HepG2 (cell line): ENCODE measurements around the gene NME8. TPM values are rescaled to one million over a fixed set of nuclear protein-coding genes. Genes with fewer than 3 reads are reported as not detected.

Source experiments
- BORCS8-MEF2B ChIP-seq: sonication (generic); formaldehyde crosslinking; IDR thresholded peaks from 2 replicates; pipeline ENCODE4 v1.8.0; 2022; ENCODE audit warnings: mild to moderate bottlenecking, missing genetic modification reagents
- BRD4 ChIP-seq: sonication (generic); formaldehyde crosslinking; IDR thresholded peaks from 2 replicates; pipeline ENCODE4 v1.4.0; 2020; ENCODE audit warnings: missing genetic modification reagents
- FOXP1 ChIP-seq, 2 experiments: fragments of 450-650 bp in 1 of 2; IDR thresholded peaks; 2 replicates each; pipeline ENCODE4 v1.6.1; 2017 to 2018; ENCODE audit warnings: antibody characterized with exemption in 1 of 2
- GTF3A ChIP-seq: sonication (generic); formaldehyde crosslinking; conservative IDR thresholded peaks from 2 replicates; pipeline ENCODE4 v1.4.0; 2020; ENCODE audit warnings: mild to moderate bottlenecking, missing genetic modification reagents
- HOMEZ ChIP-seq: IDR thresholded peaks from 2 replicates; pipeline ENCODE4 v1.6.1; 2016; ENCODE audit warnings: low read depth
- MAF1 ChIP-seq: sonication (generic); formaldehyde crosslinking; IDR thresholded peaks from 2 replicates; pipeline ENCODE4 v1.5.0; 2020; ENCODE audit warnings: missing genetic modification reagents, borderline replicate concordance
- MBNL3 ChIP-seq: fragments of 250-450 bp; sonication (Bioruptor Pico); conservative IDR thresholded peaks from 2 replicates; pipeline ENCODE4 v1.8.0; 2022; ENCODE audit warnings: mild to moderate bottlenecking, inconsistent platforms
- NFE2L2 ChIP-seq: fragments of 150-350 bp; IDR thresholded peaks from 2 replicates; pipeline ENCODE4 v1.6.1; 2014; ENCODE audit warnings: low read length
- SAFB2 ChIP-seq: sonication (generic); formaldehyde crosslinking; IDR thresholded peaks from 2 replicates; pipeline ENCODE4 v1.5.1; 2020; ENCODE audit warnings: missing genetic modification reagents, low read depth, mild to moderate bottlenecking, borderline replicate concordance
- SRSF4 ChIP-seq: fragments of 200-400 bp; formaldehyde crosslinking; IDR thresholded peaks from one replicate; pipeline ENCODE4 v1.6.1; 2018; ENCODE audit warnings: mild to moderate bottlenecking, low read depth, low read length, moderate library complexity; ENCODE audit not compliant: poor library complexity, severe bottlenecking
- TCF12 ChIP-seq, 2 experiments: fragments of 450-650 bp in 1 of 2; sonication (generic) in 1 of 2; formaldehyde crosslinking in 1 of 2; IDR thresholded peaks; 2 replicates each; pipeline versions ENCODE4 v1.6.1 to v1.8.0; 2017 to 2022; ENCODE audit warnings: antibody characterized with exemption in 1 of 2, mild to moderate bottlenecking in 1 of 2, missing genetic modification reagents in 1 of 2, moderate library complexity in 1 of 2
- ZNF160 ChIP-seq: sonication (generic); formaldehyde crosslinking; IDR thresholded peaks from 2 replicates; pipeline ENCODE4 v1.8.0; 2022; ENCODE audit warnings: mild to moderate bottlenecking, inconsistent platforms, missing genetic modification reagents
- ZNF232 ChIP-seq: sonication (generic); formaldehyde crosslinking; IDR thresholded peaks from 2 replicates; pipeline ENCODE4 v1.4.0; 2020; ENCODE audit warnings: missing genetic modification reagents, borderline replicate concordance
- ZNF264 ChIP-seq: sonication (generic); formaldehyde crosslinking; IDR thresholded peaks from 2 replicates; pipeline ENCODE4 v1.4.0; 2020; ENCODE audit warnings: missing genetic modification reagents
- ZNF34 ChIP-seq: sonication (generic); formaldehyde crosslinking; IDR thresholded peaks from 2 replicates; pipeline ENCODE4 v1.4.0; 2020; ENCODE audit warnings: mild to moderate bottlenecking, missing genetic modification reagents, borderline replicate concordance
- ZNF660 ChIP-seq: sonication (generic); formaldehyde crosslinking; IDR thresholded peaks from 2 replicates; pipeline ENCODE4 v1.5.1; 2020; ENCODE audit warnings: mild to moderate bottlenecking, low read depth, missing genetic modification reagents, borderline replicate concordance
- ZNF83 ChIP-seq: sonication (generic); formaldehyde crosslinking; IDR thresholded peaks from 2 replicates; pipeline ENCODE4 v1.4.0; 2020; ENCODE audit warnings: missing genetic modification reagents, mild to moderate bottlenecking, borderline replicate concordance
- polyA plus RNA-seq, 8 experiments: library from polyadenylated mRNA; depleted of rRNA in 3 of 8; stranded (reverse) in 7 of 8; unstranded in 1 of 8; fragments of >200 nt; fragmentation: Illumina TruSeq in 4 of 8; extraction: Trizol in 4 of 8; gene quantifications; 2 replicates each; pipeline versions ENCODE4 v1.2.1 to v1.2.3, GENCODE V29; 2011 to 2016; ENCODE audit warnings: low read depth in 4 of 8, missing spikeins in 1 of 8, mixed read lengths in 1 of 8; ENCODE audit not compliant: insufficient read depth in 1 of 8
- total RNA-seq, 5 experiments: library from RNA; depleted of rRNA; stranded (reverse); fragments of >200 nt; fragmentation: Illumina TruSeq; extraction: Trizol; gene quantifications; 2 replicates each; pipeline ENCODE4 v1.2.3, GENCODE V29; 2016; ENCODE audit warnings: low read depth in 1 of 5
- TF ChIP-seq, protein P1 (sequence below): IDR thresholded peaks from 2 replicates; pipeline ENCODE4 v1.6.1; 2016
- TF ChIP-seq, protein P2 (sequence below): sonication (generic); formaldehyde crosslinking; IDR thresholded peaks from 2 replicates; pipeline ENCODE4 v1.4.0; 2020; ENCODE audit warnings: mild to moderate bottlenecking, missing genetic modification reagents, borderline replicate concordance

The NME8 gene
- total and polyA plus RNA-seq, 2 of the 13 experiments (the other 11 are each of a cell fraction or from before 2014, with no cell fraction given), result not detected

- TF ChIP-seq TCF12 (IDR thresholded peaks at IDR 0.05) (no peak), TCF12 (CRISPR knock-in tag; IDR thresholded peaks at IDR 0.05) (no peak; the same call in 1 of the 2 replicates), SRSF4 (no peak), ZNF232 (CRISPR knock-in tag) (no peak; the same call in 1 of the 2 replicates), BRD4 (CRISPR knock-in tag) (0 out of 2 replicates have a peak, but pooled peaks have one; percentile 31), ZNF83 (peak; percentile 75), ZNF264 (CRISPR knock-in tag) (no peak), ZNF160 (CRISPR knock-in tag) (no peak; the same call in 1 of the 2 replicates), ZNF34 (CRISPR knock-in tag) (0 out of 2 replicates have a peak, but pooled peaks have one; percentile 54), GTF3A (CRISPR knock-in tag) (no peak; the same call in 1 of the 2 replicates), BORCS8-MEF2B (CRISPR knock-in tag) (peak; percentile 43), FOXP1 (IDR thresholded peaks at IDR 0.05) (no peak), FOXP1 (CRISPR knock-in tag; IDR thresholded peaks at IDR 0.05) (no peak), NFE2L2 (peak; percentile 33; the same call in 1 of the 2 replicates), HOMEZ (no peak), MAF1 (CRISPR knock-in tag) (0 out of 2 replicates have a peak, but pooled peaks have one; percentile 38), ZNF660 (CRISPR knock-in tag) (no peak), SAFB2 (no peak), MBNL3 (CRISPR knock-in tag) (no peak)
- TF ChIP-seq, protein P1, sequence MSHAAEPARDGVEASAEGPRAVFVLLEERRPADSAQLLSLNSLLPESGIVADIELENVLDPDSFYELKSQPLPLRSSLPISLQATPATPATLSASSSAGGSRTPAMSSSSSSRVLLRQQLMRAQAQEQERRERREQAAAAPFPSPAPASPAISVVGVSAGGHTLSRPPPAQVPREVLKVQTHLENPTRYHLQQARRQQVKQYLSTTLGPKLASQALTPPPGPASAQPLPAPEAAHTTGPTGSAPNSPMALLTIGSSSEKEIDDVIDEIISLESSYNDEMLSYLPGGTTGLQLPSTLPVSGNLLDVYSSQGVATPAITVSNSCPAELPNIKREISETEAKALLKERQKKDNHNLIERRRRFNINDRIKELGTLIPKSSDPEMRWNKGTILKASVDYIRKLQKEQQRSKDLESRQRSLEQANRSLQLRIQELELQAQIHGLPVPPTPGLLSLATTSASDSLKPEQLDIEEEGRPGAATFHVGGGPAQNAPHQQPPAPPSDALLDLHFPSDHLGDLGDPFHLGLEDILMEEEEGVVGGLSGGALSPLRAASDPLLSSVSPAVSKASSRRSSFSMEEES (CRISPR knock-in tag), result no peak
- TF ChIP-seq, protein P2, sequence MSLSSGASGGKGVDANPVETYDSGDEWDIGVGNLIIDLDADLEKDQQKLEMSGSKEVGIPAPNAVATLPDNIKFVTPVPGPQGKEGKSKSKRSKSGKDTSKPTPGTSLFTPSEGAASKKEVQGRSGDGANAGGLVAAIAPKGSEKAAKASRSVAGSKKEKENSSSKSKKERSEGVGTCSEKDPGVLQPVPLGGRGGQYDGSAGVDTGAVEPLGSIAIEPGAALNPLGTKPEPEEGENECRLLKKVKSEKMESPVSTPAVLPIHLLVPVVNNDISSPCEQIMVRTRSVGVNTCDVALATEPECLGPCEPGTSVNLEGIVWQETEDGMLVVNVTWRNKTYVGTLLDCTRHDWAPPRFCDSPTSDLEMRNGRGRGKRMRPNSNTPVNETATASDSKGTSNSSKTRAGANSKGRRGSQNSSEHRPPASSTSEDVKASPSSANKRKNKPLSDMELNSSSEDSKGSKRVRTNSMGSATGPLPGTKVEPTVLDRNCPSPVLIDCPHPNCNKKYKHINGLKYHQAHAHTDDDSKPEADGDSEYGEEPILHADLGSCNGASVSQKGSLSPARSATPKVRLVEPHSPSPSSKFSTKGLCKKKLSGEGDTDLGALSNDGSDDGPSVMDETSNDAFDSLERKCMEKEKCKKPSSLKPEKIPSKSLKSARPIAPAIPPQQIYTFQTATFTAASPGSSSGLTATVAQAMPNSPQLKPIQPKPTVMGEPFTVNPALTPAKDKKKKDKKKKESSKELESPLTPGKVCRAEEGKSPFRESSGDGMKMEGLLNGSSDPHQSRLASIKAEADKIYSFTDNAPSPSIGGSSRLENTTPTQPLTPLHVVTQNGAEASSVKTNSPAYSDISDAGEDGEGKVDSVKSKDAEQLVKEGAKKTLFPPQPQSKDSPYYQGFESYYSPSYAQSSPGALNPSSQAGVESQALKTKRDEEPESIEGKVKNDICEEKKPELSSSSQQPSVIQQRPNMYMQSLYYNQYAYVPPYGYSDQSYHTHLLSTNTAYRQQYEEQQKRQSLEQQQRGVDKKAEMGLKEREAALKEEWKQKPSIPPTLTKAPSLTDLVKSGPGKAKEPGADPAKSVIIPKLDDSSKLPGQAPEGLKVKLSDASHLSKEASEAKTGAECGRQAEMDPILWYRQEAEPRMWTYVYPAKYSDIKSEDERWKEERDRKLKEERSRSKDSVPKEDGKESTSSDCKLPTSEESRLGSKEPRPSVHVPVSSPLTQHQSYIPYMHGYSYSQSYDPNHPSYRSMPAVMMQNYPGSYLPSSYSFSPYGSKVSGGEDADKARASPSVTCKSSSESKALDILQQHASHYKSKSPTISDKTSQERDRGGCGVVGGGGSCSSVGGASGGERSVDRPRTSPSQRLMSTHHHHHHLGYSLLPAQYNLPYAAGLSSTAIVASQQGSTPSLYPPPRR (CRISPR knock-in tag), result peak; percentile 5; the same call in 1 of the 2 replicates
Measured at GRCh38 chr7:37920849-37921805, 72.7 kb downstream of the NME8 start (continued).
